Tibial artery (tissue), 4 donors: ENCODE data around the gene THSD4.

ENCODE experiments used
- DNase-seq, 2 donors: peaks; one replicate each; pipeline ENCODE4 v3.0.0-alpha.2; 2019
- H3K27ac ChIP-seq, 2 donors: fragments of 200-600 bp; sonication (generic) in 1 of 2; 1 replicate in 1 of 2; 2 replicates in 1 of 2; pipeline ENCODE4 v1.5.1; 2018 to 2019; ENCODE audit warnings: mild to moderate bottlenecking in 1 of 2
- H3K27me3 ChIP-seq, 2 donors: fragments of 200-600 bp; sonication (generic) in 1 of 2; one replicate each; pipeline versions ENCODE4 v1.5.1 to v1.6.0; 2016 to 2019
- H3K36me3 ChIP-seq, 3 donors: fragments of 200-600 bp; sonication (generic) in 2 of 3; one replicate each; pipeline ENCODE4 v1.5.1; 2016 to 2019; ENCODE audit warnings: mild to moderate bottlenecking in 2 of 3
- H3K4me1 ChIP-seq, 4 donors: fragments of 200-600 bp; sonication (generic) in 2 of 4; 1 replicate in 3 of 4; 2 replicates in 1 of 4; pipeline ENCODE4 v1.5.1; 2016 to 2019
- H3K4me3 ChIP-seq, 2 donors: fragments of 200-600 bp; sonication (generic) in 1 of 2; 1 replicate in 1 of 2; 2 replicates in 1 of 2; pipeline ENCODE4 v1.5.1; 2018 to 2019; ENCODE audit warnings: mild to moderate bottlenecking in 2 of 2
- H3K9me3 ChIP-seq, 3 donors: fragments of 200-600 bp; sonication (generic) in 1 of 3; one replicate each; pipeline ENCODE4 v1.5.1; 2016 to 2019
- CTCF ChIP-seq, 2 experiments: fragments of 200-600 bp in 1 of 2; fragments of 450-650 bp in 1 of 2; IDR thresholded peaks; one replicate each; pipeline ENCODE4 v1.5.1; 2017 to 2019; ENCODE audit warnings: antibody characterized with exemption in 2 of 2, mild to moderate bottlenecking in 1 of 2, moderate library complexity in 1 of 2
- intact Hi-C: fragments of 100-400 bp; cut with DNase I; formaldehyde crosslinking; loops from one replicate; pipeline ENCODE4 v1.15.0; 2023; ENCODE audit warnings: low total_unique reads

The THSD4 gene

GRCh38 chr15:71186267-71186666, 71.0 kb downstream of the THSD4 start:
- Histone ChIP-seq H3K27ac (no peak overlapping the region), H3K4me3 (no peak overlapping the region), H3K27me3 (no peaks in the 10 kb centered on the region), H3K9me3 (no peaks in the 10 kb centered on the region), H3K36me3 (peaks cover 0 to 4% (median 0%) of the 10 kb centered on the region in 3 donors), H3K4me1 (peaks cover 0 to 7% (median 2%) of the 10 kb centered on the region in 4 donors)
- intact Hi-C loops = no loop called here
- DNase-seq = no peak
- no peak for TF ChIP-seq CTCF (IDR thresholded peaks at IDR 0.05)

GRCh38 chr15:71187078-71187477, 71.8 kb downstream of the THSD4 start:
- intact Hi-C loops = no loop called here
- no peak for DNase-seq
- Histone ChIP-seq H3K9me3 (no peaks in the 10 kb centered on the region), H3K4me1 (no peaks in the 10 kb centered on the region), H3K4me3 (no peak overlapping the region), H3K36me3 (peaks cover 0 to 4% (median 0%) of the 10 kb centered on the region in 3 donors), H3K27me3 (no peaks in the 10 kb centered on the region), H3K27ac (no peak overlapping the region)
- TF ChIP-seq CTCF (IDR thresholded peaks at IDR 0.05) = no peak

- Histone ChIP-seq H3K4me3 (no peak overlapping the region), H3K9me3 (no peaks in the 10 kb centered on the region), H3K36me3 (peaks cover 0 to 4% (median 0%) of the 10 kb centered on the region in 3 donors), H3K27ac (no peak overlapping the region), H3K27me3 (no peaks in the 10 kb centered on the region), H3K4me1 (no peaks in the 10 kb centered on the region)
- intact Hi-C loops = no loop called here
- no peak for DNase-seq
- TF ChIP-seq CTCF (IDR thresholded peaks at IDR 0.05) = no peak
These were observed 72.3 kb downstream of the THSD4 start for GRCh38 chr15:71187526-71187925.

- no peak for DNase-seq
- Histone ChIP-seq H3K4me1 (no peaks in the 10 kb centered on the region), H3K4me3 (no peak overlapping the region), H3K36me3 (peaks cover 0 to 4% (median 0%) of the 10 kb centered on the region in 3 donors), H3K27ac (no peak overlapping the region), H3K27me3 (no peaks in the 10 kb centered on the region), H3K9me3 (no peaks in the 10 kb centered on the region)
- intact Hi-C loops = no loop called here
- TF ChIP-seq CTCF (IDR thresholded peaks at IDR 0.05) = no peak
These were observed 74.4 kb downstream of the THSD4 start for GRCh38 chr15:71189718-71190117.

GRCh38 chr15:71191296-71191695, 76.0 kb downstream of the THSD4 start:
- intact Hi-C loops = no loop called here
- H3K27ac ChIP-seq = no peak overlapping the region
- DNase-seq = no peak
- H3K9me3 ChIP-seq = no peaks in the 10 kb centered on the region
- H3K36me3 ChIP-seq = peaks cover 0 to 4% (median 0%) of the 10 kb centered on the region in 3 donors
- H3K4me3 ChIP-seq = no peak overlapping the region
- no peaks in the 10 kb centered on the region for H3K27me3 ChIP-seq
- H3K4me1 ChIP-seq = no peaks in the 10 kb centered on the region
- no peak for TF ChIP-seq CTCF (IDR thresholded peaks at IDR 0.05)

- Histone ChIP-seq H3K27ac (no peak overlapping the region), H3K4me3 (no peak overlapping the region), H3K9me3 (no peaks in the 10 kb centered on the region), H3K4me1 (peaks cover 0 to 2% (median under 1%) of the 10 kb centered on the region in 4 donors), H3K36me3 (peaks cover 0 to 4% (median 0%) of the 10 kb centered on the region in 3 donors), H3K27me3 (no peaks in the 10 kb centered on the region)
- intact Hi-C loops = no loop called here
- no peak for TF ChIP-seq CTCF (IDR thresholded peaks at IDR 0.05)
- DNase-seq = no peak
These were observed 77.5 kb downstream of the THSD4 start for GRCh38 chr15:71192816-71193215.
